Naive thymus-derived CD4-positive, alpha-beta T cell (primary cell): ENCODE data around the gene GRIN3A. TPM values are rescaled to one million over a fixed set of nuclear protein-coding genes. Genes with fewer than 3 reads are reported as not detected.
A peak's percentile ranks its signal among the peaks of the same experiment; 100 is the strongest.

ENCODE experiments used
- ATAC-seq: fragments of 150-1000 bp; cut with Tn5 transposase; 2 replicates; pipeline ENCODE4 v1.10.0; 2021; ENCODE audit warnings: mild to moderate bottlenecking, moderate library complexity
- CTCF ChIA-PET: fragments of 350-600 bp; sonication (Branson Sonifier 250); formaldehyde crosslinking; loops from one replicate; lab custom pipeline; 2021; ENCODE audit warnings: antibody characterized with exemption; lab: Charles Lee
- POLR2A ChIA-PET: fragments of 350-600 bp; sonication (Branson Sonifier 250); formaldehyde crosslinking; loops from one replicate; lab custom pipeline; 2021; ENCODE audit warnings: antibody characterized with exemption, inconsistent platforms; lab: Charles Lee
- DNase-seq, 9 donors: peaks; one replicate each; pipeline versions ENCODE4 v3.0.0 to v3.0.0-alpha.2; 2020 to 2022; ENCODE audit warnings: mixed read lengths in 1 of 9
- H3K27ac ChIP-seq: one replicate; pipeline ENCODE4 v1.7.0; 2013; ENCODE audit warnings: mild to moderate bottlenecking, low read depth, low read length, moderate library complexity
- H3K27me3 ChIP-seq, 2 donors: one replicate each; pipeline ENCODE4 v1.7.0; 2013; ENCODE audit warnings: low read length in 2 of 2, mild to moderate bottlenecking in 2 of 2, moderate library complexity in 2 of 2; ENCODE audit not compliant: control insufficient read depth in 2 of 2, insufficient read depth in 2 of 2
- H3K36me3 ChIP-seq, 3 experiments: 1 replicate in 2 of 3; 2 replicates in 1 of 3; pipeline ENCODE4 v1.7.0; 2013; ENCODE audit warnings: low read length in 3 of 3, mild to moderate bottlenecking in 3 of 3, moderate library complexity in 1 of 3; ENCODE audit not compliant: insufficient read depth in 3 of 3, control insufficient read depth in 2 of 3
- H3K4me1 ChIP-seq, 2 donors: one replicate each; pipeline ENCODE4 v1.7.0; 2013; ENCODE audit warnings: low read length in 2 of 2, mild to moderate bottlenecking in 2 of 2, moderate library complexity in 1 of 2; ENCODE audit not compliant: control insufficient read depth in 2 of 2, insufficient read depth in 2 of 2
- H3K4me3 ChIP-seq: 2 replicates; pipeline ENCODE4 v1.7.0; 2013; ENCODE audit warnings: mild to moderate bottlenecking, low read length
- H3K9me3 ChIP-seq, 3 experiments: 1 replicate in 2 of 3; 2 replicates in 1 of 3; pipeline ENCODE4 v1.7.0; 2013; ENCODE audit warnings: low read length in 3 of 3; ENCODE audit not compliant: control insufficient read depth in 2 of 3
- H3K27ac Mint-ChIP-seq, 9 donors: one replicate each; pipeline ENCODE4 v1.8.0; 2020 to 2022; ENCODE audit warnings: mixed read lengths in 9 of 9, mild to moderate bottlenecking in 8 of 9, moderate library complexity in 5 of 9, inconsistent platforms in 2 of 9
- H3K27me3 Mint-ChIP-seq, 5 donors: one replicate each; pipeline ENCODE4 v1.8.0; 2021 to 2022; ENCODE audit warnings: mixed read lengths in 5 of 5, mild to moderate bottlenecking in 1 of 5
- H3K36me3 Mint-ChIP-seq, 5 donors: one replicate each; pipeline ENCODE4 v1.8.0; 2020 to 2022; ENCODE audit warnings: mixed read lengths in 5 of 5, mild to moderate bottlenecking in 3 of 5, inconsistent platforms in 1 of 5
- H3K4me1 Mint-ChIP-seq, 7 donors: one replicate each; pipeline ENCODE4 v1.8.0; 2020 to 2022; ENCODE audit warnings: mixed read lengths in 7 of 7, mild to moderate bottlenecking in 3 of 7, inconsistent platforms in 1 of 7
- H3K4me3 Mint-ChIP-seq, 10 donors: one replicate each; pipeline ENCODE4 v1.8.0; 2020 to 2022; ENCODE audit warnings: mild to moderate bottlenecking in 10 of 10, mixed read lengths in 10 of 10, moderate library complexity in 6 of 10, inconsistent platforms in 2 of 10
- H3K9me3 Mint-ChIP-seq, 11 donors: one replicate each; pipeline ENCODE4 v1.8.0; 2020 to 2022; ENCODE audit warnings: mixed read lengths in 11 of 11, mild to moderate bottlenecking in 4 of 11, inconsistent platforms in 1 of 11, moderate library complexity in 1 of 11
- intact Hi-C, 2 donors: fragments of 100-400 bp; cut with micrococcal nuclease; formaldehyde crosslinking; loops; one replicate each; pipeline ENCODE4 v1.15.1; 2023
- polyA plus RNA-seq, 2 donors: library from polyadenylated mRNA; unstranded; fragments of 300-500 nt; fragmentation: Illumina TruSeq; gene quantifications; one replicate each; pipeline ENCODE4 v1.2.3, GENCODE V29; 2021
- total RNA-seq, 6 experiments: library from RNA in 5 of 6; stranded (reverse) in 5 of 6; gene quantifications; 1 replicate in 5 of 6; 2 replicates in 1 of 6; pipeline ENCODE4 v1.2.3 and lab custom pipeline; 2021 to 2026

The GRIN3A gene
- total and polyA plus RNA-seq, 7 experiments from 2014 or later, result 0.02 to 0.08 (median 0.05) TPM; not detected in 2

GRCh38 chr9:101751895-101752294 lies 13.4 kb upstream of the GRIN3A start:
- no peak for DNase-seq
- Mint-ChIP-seq H3K4me1 (no peaks in the 10 kb centered on the region), H3K9me3 (peaks cover 0 to 3% (median 0%) of the 10 kb centered on the region in 11 donors), H3K4me3 (no peak overlapping the region), H3K27me3 (peaks cover 0 to 12% (median 9%) of the 10 kb centered on the region in 5 donors), H3K36me3 (no peaks in the 10 kb centered on the region), H3K27ac (no peak overlapping the region)
- Histone ChIP-seq H3K4me1 (no peaks in the 10 kb centered on the region), H3K27ac (no peak overlapping the region), H3K27me3 (no peaks in the 10 kb centered on the region), H3K9me3 (no peaks in the 10 kb centered on the region), H3K4me3 (no peak overlapping the region), H3K36me3 (no peaks in the 10 kb centered on the region)
- ATAC-seq, result no peak
- intact Hi-C loops, result no loop called here
- POLR2A ChIA-PET, result no interaction called here
- CTCF ChIA-PET, result no interaction called here

- Histone ChIP-seq H3K4me1 (no peaks in the 10 kb centered on the region), H3K36me3 (no peaks in the 10 kb centered on the region), H3K27me3 (peaks cover 2 to 14% of the 10 kb centered on the region in 2 donors), H3K4me3 (no peak overlapping the region), H3K27ac (no peak overlapping the region), H3K9me3 (no peaks in the 10 kb centered on the region)
- peaks cover 0 to 10% (median 3%) of the 10 kb centered on the region in 7 donors for H3K4me1 Mint-ChIP-seq
- peaks cover 0 to 4% (median 0%) of the 10 kb centered on the region in 5 donors for H3K36me3 Mint-ChIP-seq
- peaks cover 0 to 5% (median 0%) of the 10 kb centered on the region in 11 donors for H3K9me3 Mint-ChIP-seq
- ATAC-seq (no peak), DNase-seq (no peak)
- H3K4me3 Mint-ChIP-seq, result no peak overlapping the region
- H3K27ac Mint-ChIP-seq, result no peak overlapping the region
- intact Hi-C loops, result no loop called here
- ChIA-PET CTCF (no interaction called here), POLR2A (no interaction called here)
- H3K27me3 Mint-ChIP-seq, result peaks cover 48 to 75% (median 67%) of the 10 kb centered on the region in 5 donors
These were observed 864 bp upstream of the GRIN3A start for GRCh38 chr9:101739311-101739710.

- Mint-ChIP-seq H3K4me1 (peaks cover 0 to 10% (median 3%) of the 10 kb centered on the region in 7 donors), H3K27me3 (peaks cover 48 to 86% (median 71%) of the 10 kb centered on the region in 5 donors), H3K27ac (no peak overlapping the region), H3K36me3 (peaks cover 0 to 4% (median 0%) of the 10 kb centered on the region in 5 donors), H3K9me3 (peaks cover 0 to 5% (median 0%) of the 10 kb centered on the region in 11 donors), H3K4me3 (peak overlapping the region in 9 of 10 donors; percentile 15 to 81 (median 54))
- H3K4me1 ChIP-seq, result no peaks in the 10 kb centered on the region
- no peak overlapping the region for H3K27ac ChIP-seq
- ATAC-seq (no peak), DNase-seq (no peak)
- no peak overlapping the region for H3K4me3 ChIP-seq
- CTCF ChIA-PET, result interaction anchor here (0.6 kb wide), 1 partner anchor 10 kb away, joined by 4 read pairs; no protein-coding TSS in a partner anchor
- H3K36me3 ChIP-seq, result no peaks in the 10 kb centered on the region
- intact Hi-C loops, result no loop called here
- H3K9me3 ChIP-seq, result no peaks in the 10 kb centered on the region
- peaks cover 2 to 26% of the 10 kb centered on the region in 2 donors for H3K27me3 ChIP-seq
- POLR2A ChIA-PET, result no interaction called here
These were observed 512 bp downstream of the GRIN3A start for GRCh38 chr9:101737705-101738565.

- peaks cover 0 to 4% (median 0%) of the 10 kb centered on the region in 5 donors for H3K36me3 Mint-ChIP-seq
- no peak for ATAC-seq
- CTCF ChIA-PET, result no interaction called here
These were observed 1.2 kb downstream of the GRIN3A start for GRCh38 chr9:101737165-101737704.

GRCh38 chr9:101736717-101737116 lies 1.7 kb downstream of the GRIN3A start:
- H3K27me3 Mint-ChIP-seq, result peaks cover 52 to 85% (median 71%) of the 10 kb centered on the region in 5 donors
- peaks cover 0 to 10% (median 3%) of the 10 kb centered on the region in 7 donors for H3K4me1 Mint-ChIP-seq
- Histone ChIP-seq H3K27ac (no peak overlapping the region), H3K36me3 (no peaks in the 10 kb centered on the region), H3K4me3 (no peak overlapping the region), H3K4me1 (no peaks in the 10 kb centered on the region), H3K9me3 (no peaks in the 10 kb centered on the region), H3K27me3 (peaks cover 2 to 26% of the 10 kb centered on the region in 2 donors)
- no peak overlapping the region for H3K27ac Mint-ChIP-seq
- intact Hi-C loops, result no loop called here
- POLR2A ChIA-PET, result no interaction called here
- DNase-seq, result no peak
- no peak for ATAC-seq
- H3K4me3 Mint-ChIP-seq, result no peak overlapping the region
- peaks cover 0 to 4% (median 0%) of the 10 kb centered on the region in 5 donors for H3K36me3 Mint-ChIP-seq
- peaks cover 0 to 5% (median 0%) of the 10 kb centered on the region in 11 donors for H3K9me3 Mint-ChIP-seq
- CTCF ChIA-PET, result no interaction called here

More at GRCh38 chr9:101737165-101737704, 1.2 kb downstream of the GRIN3A start:
- Histone ChIP-seq H3K27ac (no peak overlapping the region), H3K4me3 (no peak overlapping the region), H3K27me3 (peaks cover 2 to 26% of the 10 kb centered on the region in 2 donors), H3K4me1 (no peaks in the 10 kb centered on the region), H3K36me3 (no peaks in the 10 kb centered on the region), H3K9me3 (no peaks in the 10 kb centered on the region)
- DNase-seq, result no peak
- intact Hi-C loops, result no loop called here
- H3K27ac Mint-ChIP-seq, result no peak overlapping the region
- peaks cover 0 to 5% (median 0%) of the 10 kb centered on the region in 11 donors for H3K9me3 Mint-ChIP-seq
- H3K4me1 Mint-ChIP-seq, result peaks cover 0 to 10% (median 3%) of the 10 kb centered on the region in 7 donors
- POLR2A ChIA-PET, result no interaction called here
- H3K4me3 Mint-ChIP-seq, result peak overlapping the region in 1 of 10 donors; percentile 17
- H3K27me3 Mint-ChIP-seq, result peaks cover 50 to 86% (median 70%) of the 10 kb centered on the region in 5 donors

GRCh38 chr9:101731429-101731828 lies 7.0 kb downstream of the GRIN3A start:
- H3K4me1 ChIP-seq, result no peaks in the 10 kb centered on the region
- Mint-ChIP-seq H3K4me1 (no peaks in the 10 kb centered on the region), H3K27ac (no peak overlapping the region), H3K9me3 (no peaks in the 10 kb centered on the region), H3K27me3 (peaks cover 11 to 43% (median 40%) of the 10 kb centered on the region in 5 donors), H3K4me3 (no peak overlapping the region), H3K36me3 (no peaks in the 10 kb centered on the region)
- H3K27ac ChIP-seq, result no peak overlapping the region
- intact Hi-C loops, result no loop called here
- CTCF ChIA-PET, result no interaction called here
- peaks cover 0 to 15% of the 10 kb centered on the region in 2 donors for H3K27me3 ChIP-seq
- no peak for ATAC-seq
- POLR2A ChIA-PET, result no interaction called here
- no peaks in the 10 kb centered on the region for H3K36me3 ChIP-seq
- no peaks in the 10 kb centered on the region for H3K9me3 ChIP-seq
- DNase-seq, result no peak
- H3K4me3 ChIP-seq, result no peak overlapping the region
